H1 (cell line): Measurements from ENCODE around the gene MSANTD7. TPM values are rescaled to one million over a fixed set of nuclear protein-coding genes. Genes with fewer than 3 reads are reported as not detected.

Experiments used
- CTCF ChIA-PET: fragments of 300-600 bp; sonication (Branson Sonifier 250); formaldehyde crosslinking; loops from one replicate; lab custom pipeline; 2021; ENCODE audit not compliant: partially characterized antibody; lab: Charles Lee
- POLR2A ChIA-PET: fragments of 300-600 bp; sonication (Branson Sonifier 250); formaldehyde crosslinking; loops from one replicate; lab custom pipeline; 2021; ENCODE audit warnings: inconsistent platforms; ENCODE audit not compliant: partially characterized antibody; lab: Charles Lee
- DNase-seq, 2 experiments: peaks; one replicate each; pipeline versions ENCODE4 v3.0.0 to v3.0.0-alpha.2; 2010 to 2022; ENCODE audit warnings: low spot score in 2 of 2, low read depth in 1 of 2, mixed read lengths in 1 of 2
- FAIRE-seq: peaks from 2 replicates; lab custom pipeline; 2011; peaks lifted over from hg19 to GRCh38; lab: Jason Lieb, UNC
- H2AFZ ChIP-seq: 2 replicates; pipeline ENCODE4 v1.8.1; 2012; ENCODE audit warnings: low read length, inconsistent platforms
- H2AK5ac ChIP-seq: 2 replicates; pipeline ENCODE4 v1.6.1; 2013; ENCODE audit warnings: low read depth, low read length
- H2BK120ac ChIP-seq: replicated peaks from 2 replicates; pipeline ENCODE3; 2013; ENCODE audit warnings: low read depth, low read length, inconsistent platforms
- H2BK12ac ChIP-seq: 2 replicates; pipeline ENCODE4 v1.6.1; 2013; ENCODE audit warnings: low read depth, low read length
- H2BK15ac ChIP-seq: 2 replicates; pipeline ENCODE4 v1.6.1; 2013; ENCODE audit warnings: low read length
- H2BK20ac ChIP-seq: 2 replicates; pipeline ENCODE4 v1.6.1; 2013; ENCODE audit warnings: low read length
- H2BK5ac ChIP-seq: 2 replicates; pipeline ENCODE4 v1.6.1; 2013; ENCODE audit warnings: low read depth, low read length
- H3K14ac ChIP-seq: 2 replicates; pipeline ENCODE4 v1.6.1; 2013; ENCODE audit warnings: inconsistent platforms; ENCODE audit not compliant: insufficient read length
- H3K18ac ChIP-seq: 2 replicates; pipeline ENCODE4 v1.6.1; 2013; ENCODE audit warnings: low read length; ENCODE audit errors: extremely low read depth
- H3K23ac ChIP-seq: 2 replicates; pipeline ENCODE4 v1.6.1; 2013; ENCODE audit warnings: inconsistent platforms; ENCODE audit not compliant: insufficient read length
- H3K23me2 ChIP-seq: 2 replicates; pipeline ENCODE4 v1.6.1; 2013; ENCODE audit warnings: low read depth, low read length
- H3K27ac ChIP-seq: 2 replicates; pipeline ENCODE4 v1.6.1; 2011; ENCODE audit warnings: low read depth, low read length, inconsistent platforms
- H3K27me3 ChIP-seq, 4 experiments: replicated peaks in 1 of 4; 1 replicate in 1 of 4; 2 replicates in 3 of 4; pipeline versions ENCODE4 v1.6.1 to v1.8.1; 2011 to 2013; ENCODE audit warnings: low read length in 3 of 4, mild to moderate bottlenecking in 3 of 4, inconsistent platforms in 2 of 4, mixed read lengths in 2 of 4, moderate library complexity in 1 of 4; ENCODE audit not compliant: control insufficient read depth in 3 of 4, insufficient read depth in 3 of 4; ENCODE audit errors: extremely low read depth in 1 of 4
- H3K36me3 ChIP-seq, 4 experiments: 2 replicates each; pipeline versions ENCODE4 v1.6.1 to v1.8.1; 2011 to 2013; ENCODE audit warnings: mild to moderate bottlenecking in 4 of 4, low read length in 3 of 4, moderate library complexity in 2 of 4, control low read depth in 1 of 4, inconsistent platforms in 1 of 4; ENCODE audit not compliant: insufficient read depth in 4 of 4, control insufficient read depth in 2 of 4
- H3K4ac ChIP-seq: replicated peaks from 2 replicates; pipeline ENCODE3; 2013; ENCODE audit warnings: low read length, low read depth, mixed read lengths, inconsistent platforms; ENCODE audit not compliant: insufficient read length
- H3K4me1 ChIP-seq, 4 experiments: replicated peaks in 1 of 4; 1 replicate in 1 of 4; 2 replicates in 3 of 4; pipeline versions ENCODE4 v1.6.1 to v1.8.1; 2011 to 2013; ENCODE audit warnings: low read length in 3 of 4, inconsistent platforms in 2 of 4, mixed read lengths in 1 of 4; ENCODE audit not compliant: insufficient read depth in 4 of 4, control insufficient read depth in 3 of 4
- H3K4me2 ChIP-seq, 2 experiments: 2 replicates each; pipeline versions ENCODE4 v1.6.1 to v1.8.1; 2011 to 2013; ENCODE audit warnings: low read depth in 2 of 2, low read length in 2 of 2, control low read depth in 1 of 2, inconsistent platforms in 1 of 2, mild to moderate bottlenecking in 1 of 2; ENCODE audit not compliant: insufficient read depth in 1 of 2
- H3K4me3 ChIP-seq, 4 experiments: fragments of 200-600, 300-600 bp in 1 of 4; sonication (generic), shearing (Covaris generic), sonication (Bioruptor Twin) in 1 of 4; 2 replicates each; pipeline versions ENCODE4 v1.5.1 to v1.8.1; 2011 to 2016; ENCODE audit warnings: low read length in 4 of 4, low read depth in 3 of 4, control low read depth in 2 of 4, inconsistent platforms in 2 of 4, mild to moderate bottlenecking in 2 of 4, mixed read lengths in 1 of 4, moderate library complexity in 1 of 4; ENCODE audit not compliant: insufficient read depth in 2 of 4; ENCODE audit errors: extremely low read depth in 1 of 4
- H3K56ac ChIP-seq: replicated peaks from 2 replicates; pipeline ENCODE3; 2013; ENCODE audit warnings: low read depth, mild to moderate bottlenecking, mixed read lengths, low read length, inconsistent platforms; ENCODE audit not compliant: insufficient read length
- H3K79me1 ChIP-seq: 2 replicates; pipeline ENCODE4 v1.6.1; 2013; ENCODE audit warnings: low read depth, low read length, control low read depth
- H3K79me2 ChIP-seq, 2 experiments: 2 replicates each; pipeline versions ENCODE4 v1.6.1 to v1.8.1; 2012 to 2013; ENCODE audit warnings: low read length in 2 of 2, mild to moderate bottlenecking in 2 of 2, inconsistent platforms in 1 of 2; ENCODE audit not compliant: insufficient read depth in 2 of 2, control insufficient read depth in 1 of 2
- H3K9ac ChIP-seq, 4 experiments: replicated peaks in 1 of 4; 1 replicate in 1 of 4; 2 replicates in 3 of 4; pipeline versions ENCODE4 v1.6.1 to v1.8.1; 2011 to 2013; ENCODE audit warnings: low read depth in 3 of 4, low read length in 3 of 4, control low read depth in 2 of 4, mild to moderate bottlenecking in 2 of 4, moderate library complexity in 2 of 4, inconsistent platforms in 1 of 4; ENCODE audit errors: extremely low read depth in 1 of 4
- H3K9me3 ChIP-seq, 2 experiments: 2 replicates each; pipeline versions ENCODE4 v1.6.1 to v1.8.1; 2012 to 2013; ENCODE audit warnings: mild to moderate bottlenecking in 2 of 2, moderate library complexity in 2 of 2, control low read depth in 1 of 2, inconsistent platforms in 1 of 2, low read depth in 1 of 2, low read length in 1 of 2, mixed read lengths in 1 of 2; ENCODE audit not compliant: insufficient read depth in 2 of 2
- H4K20me1 ChIP-seq, 2 experiments: replicated peaks in 1 of 2; 2 replicates each; pipeline versions ENCODE3 to v1.8.1; 2011 to 2013; ENCODE audit warnings: inconsistent platforms in 2 of 2, low read length in 2 of 2, mild to moderate bottlenecking in 1 of 2; ENCODE audit not compliant: insufficient read depth in 2 of 2, control insufficient read depth in 1 of 2
- H4K5ac ChIP-seq: 2 replicates; pipeline ENCODE4 v1.6.1; 2013; ENCODE audit warnings: low read length, low read depth, mixed read lengths, inconsistent platforms; ENCODE audit not compliant: insufficient read length
- H4K8ac ChIP-seq: 2 replicates; pipeline ENCODE4 v1.8.0; 2013; ENCODE audit warnings: mild to moderate bottlenecking, moderate library complexity, low read length, inconsistent platforms; ENCODE audit not compliant: insufficient read depth; ENCODE audit errors: extremely low read depth
- H4K91ac ChIP-seq: replicated peaks from 2 replicates; pipeline ENCODE3; 2013; ENCODE audit warnings: low read length, mixed read lengths, inconsistent platforms; ENCODE audit not compliant: insufficient read length
- CEBPB ChIP-seq: IDR thresholded peaks from 2 replicates; pipeline ENCODE4 v1.6.1; 2012; ENCODE audit warnings: low read depth, low read length
- EGR1 ChIP-seq: IDR thresholded peaks from 2 replicates; pipeline ENCODE4 v1.6.1; 2011; ENCODE audit warnings: low read depth, low read length, borderline replicate concordance
- EP300 ChIP-seq, 2 experiments: IDR thresholded peaks; 1 replicate in 1 of 2; 2 replicates in 1 of 2; pipeline ENCODE4 v1.6.1; 2011 to 2012; ENCODE audit warnings: low read depth in 2 of 2, low read length in 2 of 2, mild to moderate bottlenecking in 2 of 2, borderline replicate concordance in 1 of 2, inconsistent platforms in 1 of 2, moderate library complexity in 1 of 2
- FOSL1 ChIP-seq: IDR thresholded peaks from 2 replicates; pipeline ENCODE4 v1.6.1; 2011; ENCODE audit warnings: mild to moderate bottlenecking, low read depth, low read length, moderate library complexity; ENCODE audit not compliant: insufficient read depth
- GABPA ChIP-seq: IDR thresholded peaks from 2 replicates; pipeline ENCODE4 v1.6.1; 2011; ENCODE audit warnings: mild to moderate bottlenecking, low read length, moderate library complexity, borderline replicate concordance; ENCODE audit not compliant: insufficient read depth
- GTF2F1 ChIP-seq: IDR thresholded peaks from 2 replicates; pipeline ENCODE4 v1.6.1; 2012; ENCODE audit warnings: low read depth, low read length, improper control_type of control experiment, borderline replicate concordance
- JUND ChIP-seq: IDR thresholded peaks from 2 replicates; pipeline ENCODE4 v1.6.1; 2011; ENCODE audit warnings: mild to moderate bottlenecking, improper control_type of control experiment, low read length
- NANOG ChIP-seq: IDR thresholded peaks from 2 replicates; pipeline ENCODE4 v1.6.1; 2011; ENCODE audit warnings: low read length, low read depth, mild to moderate bottlenecking, inconsistent platforms; ENCODE audit not compliant: insufficient read depth, poor library complexity, severe bottlenecking
- PHF8 ChIP-seq: fragments of 200-600 bp; sonication (generic); conservative IDR thresholded peaks from 2 replicates; pipeline ENCODE4 v1.7.1; 2012; ENCODE audit warnings: low read depth, mild to moderate bottlenecking, inconsistent platforms, low read length, moderate library complexity
- RFX5 ChIP-seq: IDR thresholded peaks from 2 replicates; pipeline ENCODE4 v1.6.1; 2011; ENCODE audit warnings: low read depth, low read length, improper control_type of control experiment, borderline replicate concordance
- SP2 ChIP-seq: IDR thresholded peaks from 2 replicates; pipeline ENCODE4 v1.6.1; 2012; ENCODE audit warnings: mild to moderate bottlenecking, low read length, inconsistent platforms
- SRF ChIP-seq: IDR thresholded peaks from 2 replicates; pipeline ENCODE4 v1.6.1; 2011; ENCODE audit warnings: mild to moderate bottlenecking, low read depth, low read length, moderate library complexity
- YY1 ChIP-seq: IDR thresholded peaks from 2 replicates; pipeline ENCODE4 v1.6.1; 2011; ENCODE audit warnings: low read depth, mild to moderate bottlenecking, low read length
- WGBS, 2 experiments: shearing (Covaris generic) in 1 of 2; methylation state at CpG; one replicate each; pipeline versions ENCODE4 v1.1.6 to v1.1.7; 2013 to 2015; ENCODE audit warnings: low lambda C conversion rate in 2 of 2, mixed read lengths in 2 of 2, inconsistent platforms in 1 of 2, low coverage in 1 of 2, missing lambda C conversion rate in 1 of 2; ENCODE audit not compliant: insufficient replicate concordance in 2 of 2, insufficient coverage in 1 of 2, insufficient read length in 1 of 2; ENCODE audit errors: extremely low coverage in 1 of 2, missing lambda C conversion rate in 1 of 2; 5-methylcytosine and 5-hydroxymethylcytosine counted together
- polyA plus RNA-seq, 7 experiments: library from polyadenylated mRNA; depleted of rRNA in 3 of 7; stranded (reverse) in 5 of 7; unstranded in 2 of 7; fragments of >200 nt in 5 of 7; fragments of 200-250 nt in 2 of 7; gene quantifications; 1 replicate in 5 of 7; 2 replicates in 1 of 7; 4 replicates in 1 of 7; pipeline versions ENCODE4 v1.2.1 to v1.2.3, GENCODE V29; 2011 to 2013; ENCODE audit warnings: missing spikeins in 2 of 7, mixed read lengths in 2 of 7
- total RNA-seq: library from RNA; stranded (reverse); fragmentation: NEBNext Ultra II Directional; extraction: Animal tissue kit (Norgen Biotek cat#: 25700); gene quantifications from 2 replicates; pipeline ENCODE4 v1.2.1, GENCODE V29; 2021

MSANTD7 gene
- total and polyA plus RNA-seq, 2 of the 8 experiments (the other 6 are each of a cell fraction or from before 2014, with no cell fraction given) = 5.0 to 15.2 TPM

GRCh38 chr10:14858338-14858960, 20.3 kb downstream of the MSANTD7 start:
- 98% methylated on average over 6 of the region's 6 CpGs; no CpG with 5 or more reads in 1 of the 2 experiments for WGBS, 2 experiments
- Histone ChIP-seq H3K79me2 (no peaks in the 10 kb centered on the region), H3K36me3 (peaks cover 0 to 32% (median 5%) of the 10 kb centered on the region in 4 experiments; a peak in 5 of 8 replicates), H3K23ac (no peak overlapping the region), H3K4ac (no peak overlapping the region), H3K23me2 (no peaks in the 10 kb centered on the region), H4K91ac (no peak overlapping the region), H3K4me1 (no peaks in the 10 kb centered on the region), H3K4me3 (no peak overlapping the region), H3K9me3 (no peaks in the 10 kb centered on the region), H3K79me1 (no peaks in the 10 kb centered on the region), H4K8ac (no peak overlapping the region), H4K20me1 (peaks cover 0 to 3% of the 10 kb centered on the region in 2 experiments), H3K56ac (no peak overlapping the region), H3K9ac (no peak overlapping the region), H2AK5ac (no peak overlapping the region), H2AFZ (no peak overlapping the region), H3K18ac (no peak overlapping the region), H2BK120ac (no peak overlapping the region), H4K5ac (no peak overlapping the region), H3K27me3 (no peaks in the 10 kb centered on the region), H2BK15ac (no peak overlapping the region), H3K27ac (no peak overlapping the region), H2BK20ac (no peak overlapping the region), H3K14ac (no peak overlapping the region), H3K4me2 (no peak overlapping the region), H2BK12ac (no peak overlapping the region), H2BK5ac (no peak overlapping the region)
- FAIRE-seq (no peak), DNase-seq (no peak)
- POLR2A ChIA-PET = no interaction called here
- CTCF ChIA-PET = interaction anchor here (1.0 to 1.1 kb wide), 2 partner anchors 17 to 310 kb away, joined by 3 to 4 read pairs; no protein-coding TSS in a partner anchor
- TF ChIP-seq YY1 = no peak
- TF ChIP-seq PHF8 = no peak
- TF ChIP-seq SP2 = no peak
- no peak for TF ChIP-seq EP300 (IDR thresholded peaks at IDR 0.05; ENCODE audit: borderline replicate concordance in 1 of 2, low read depth in 2 of 2, low read length in 2 of 2)
- TF ChIP-seq RFX5 = no peak
- TF ChIP-seq GTF2F1 = no peak
- no peak for TF ChIP-seq SRF
- TF ChIP-seq GABPA = no peak
- TF ChIP-seq CEBPB = no peak
- TF ChIP-seq JUND = no peak
- no peak for TF ChIP-seq NANOG
- TF ChIP-seq EGR1 = no peak
- TF ChIP-seq FOSL1 = no peak
